A549 (cell line): ENCODE results near the gene COPE.

Experiments
- ESRRA ChIP-seq: fragments of 150-350 bp; IDR thresholded peaks from 2 replicates; pipeline ENCODE4 v1.6.1; 2014; ENCODE audit warnings: mild to moderate bottlenecking, low read length, borderline replicate concordance
- JUN ChIP-seq, 2 experiments: fragments of >200 bp; sonication (Bioruptor Twin); formaldehyde crosslinking; IDR thresholded peaks; 2 replicates in 1 of 2; 3 replicates in 1 of 2; pipeline ENCODE4 v1.6.1; 2016 to 2017
- MYC ChIP-seq: IDR thresholded peaks from 2 replicates; pipeline ENCODE4 v1.6.1; 2012; ENCODE audit warnings: mild to moderate bottlenecking, inconsistent platforms, low read length, improper control_type of control experiment, borderline replicate concordance
- NFE2L2 ChIP-seq: fragments of 150-350 bp; conservative IDR thresholded peaks from 2 replicates; pipeline ENCODE4 v1.6.1; 2014; ENCODE audit warnings: low read length
- POLR2A ChIP-seq: IDR thresholded peaks from 2 replicates; pipeline ENCODE4 v1.6.1; 2012; ENCODE audit warnings: mild to moderate bottlenecking, low read length
- REST ChIP-seq: fragments of 200-600 bp; sonication (generic); IDR thresholded peaks from 2 replicates; pipeline ENCODE4 v1.6.1; 2016; ENCODE audit warnings: antibody characterized with exemption, mild to moderate bottlenecking, moderate library complexity
- TP53 ChIP-seq: fragments of 250-450 bp; sonication (Bioruptor Pico); IDR thresholded peaks from 2 replicates; pipeline ENCODE4 v1.5.0; 2021; ENCODE audit warnings: mild to moderate bottlenecking, moderate library complexity
- TF ChIP-seq, protein P1 (sequence below): fragments of 250-450 bp; sonication (Bioruptor Pico); IDR thresholded peaks from 2 replicates; pipeline ENCODE4 v1.5.0; 2020; ENCODE audit warnings: low read depth, mild to moderate bottlenecking, moderate library complexity
- TF ChIP-seq, protein P2 (sequence below): fragments of >200 bp; sonication (Bioruptor Twin); formaldehyde crosslinking; IDR thresholded peaks from 3 replicates; pipeline ENCODE4 v1.5.1; 2016

DNA sequence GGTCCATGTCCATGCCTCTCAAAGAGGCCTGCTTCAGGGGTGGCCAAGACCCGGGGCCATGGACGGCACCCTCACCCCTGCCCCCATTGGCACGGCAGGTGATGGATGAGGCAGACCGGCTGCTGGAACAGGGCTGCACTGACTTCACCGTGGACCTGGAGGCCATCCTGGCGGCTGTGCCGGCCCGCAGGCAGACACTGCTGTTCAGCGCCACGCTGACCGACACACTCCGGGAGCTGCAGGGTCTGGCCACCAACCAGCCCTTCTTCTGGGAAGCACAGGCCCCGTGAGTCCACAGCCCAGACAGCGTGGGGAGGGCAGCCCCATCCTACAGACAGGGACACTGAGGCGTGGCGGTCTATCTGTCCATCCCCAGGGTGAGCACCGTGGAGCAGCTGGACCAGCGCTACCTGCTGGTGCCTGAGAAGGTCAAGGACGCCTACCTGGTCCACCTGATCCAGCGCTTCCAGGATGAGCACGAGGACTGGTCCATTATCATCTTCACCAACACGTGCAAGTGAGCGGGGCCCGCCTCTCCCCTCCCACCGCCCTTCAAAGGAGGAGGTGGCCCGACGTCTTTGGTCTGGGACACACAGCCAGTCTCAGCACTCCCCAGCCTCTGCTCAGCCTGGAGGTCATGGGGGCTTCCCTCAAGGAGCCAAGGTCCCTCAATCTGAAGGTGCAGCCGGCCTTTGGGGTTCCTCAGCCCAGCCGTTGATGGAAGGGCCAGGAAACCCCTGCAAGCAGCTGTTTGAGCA, 3.2 kb upstream of the COPE start:
- TF ChIP-seq POLR2A (no peak), MYC (no peak), ESRRA (no peak), REST (no peak), TP53 (CRISPR knock-in tag) (no peak), JUN (IDR thresholded peaks at IDR 0.05) (no peak), NFE2L2 (no peak)
- TF ChIP-seq, protein P1, sequence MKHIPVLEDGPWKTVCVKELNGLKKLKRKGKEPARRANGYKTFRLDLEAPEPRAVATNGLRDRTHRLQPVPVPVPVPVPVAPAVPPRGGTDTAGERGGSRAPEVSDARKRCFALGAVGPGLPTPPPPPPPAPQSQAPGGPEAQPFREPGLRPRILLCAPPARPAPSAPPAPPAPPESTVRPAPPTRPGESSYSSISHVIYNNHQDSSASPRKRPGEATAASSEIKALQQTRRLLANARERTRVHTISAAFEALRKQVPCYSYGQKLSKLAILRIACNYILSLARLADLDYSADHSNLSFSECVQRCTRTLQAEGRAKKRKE = no peak
- TF ChIP-seq, protein P2, sequence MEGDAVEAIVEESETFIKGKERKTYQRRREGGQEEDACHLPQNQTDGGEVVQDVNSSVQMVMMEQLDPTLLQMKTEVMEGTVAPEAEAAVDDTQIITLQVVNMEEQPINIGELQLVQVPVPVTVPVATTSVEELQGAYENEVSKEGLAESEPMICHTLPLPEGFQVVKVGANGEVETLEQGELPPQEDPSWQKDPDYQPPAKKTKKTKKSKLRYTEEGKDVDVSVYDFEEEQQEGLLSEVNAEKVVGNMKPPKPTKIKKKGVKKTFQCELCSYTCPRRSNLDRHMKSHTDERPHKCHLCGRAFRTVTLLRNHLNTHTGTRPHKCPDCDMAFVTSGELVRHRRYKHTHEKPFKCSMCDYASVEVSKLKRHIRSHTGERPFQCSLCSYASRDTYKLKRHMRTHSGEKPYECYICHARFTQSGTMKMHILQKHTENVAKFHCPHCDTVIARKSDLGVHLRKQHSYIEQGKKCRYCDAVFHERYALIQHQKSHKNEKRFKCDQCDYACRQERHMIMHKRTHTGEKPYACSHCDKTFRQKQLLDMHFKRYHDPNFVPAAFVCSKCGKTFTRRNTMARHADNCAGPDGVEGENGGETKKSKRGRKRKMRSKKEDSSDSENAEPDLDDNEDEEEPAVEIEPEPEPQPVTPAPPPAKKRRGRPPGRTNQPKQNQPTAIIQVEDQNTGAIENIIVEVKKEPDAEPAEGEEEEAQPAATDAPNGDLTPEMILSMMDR = no peak
